ENCODE measurements around the gene PLA2G4F. TPM values are rescaled to one million over a fixed set of nuclear protein-coding genes. Genes with fewer than 3 reads are reported as not detected.
A peak's percentile ranks its signal among the peaks of the same experiment; 100 is the strongest.

The PLA2G4F gene
- polyA plus RNA-seq (2013, experiment 1 of 2; ENCODE audit: insufficient read length): not detected
- polyA plus RNA-seq (2013, experiment 2 of 2; ENCODE audit: insufficient read length): not detected

DNA sequence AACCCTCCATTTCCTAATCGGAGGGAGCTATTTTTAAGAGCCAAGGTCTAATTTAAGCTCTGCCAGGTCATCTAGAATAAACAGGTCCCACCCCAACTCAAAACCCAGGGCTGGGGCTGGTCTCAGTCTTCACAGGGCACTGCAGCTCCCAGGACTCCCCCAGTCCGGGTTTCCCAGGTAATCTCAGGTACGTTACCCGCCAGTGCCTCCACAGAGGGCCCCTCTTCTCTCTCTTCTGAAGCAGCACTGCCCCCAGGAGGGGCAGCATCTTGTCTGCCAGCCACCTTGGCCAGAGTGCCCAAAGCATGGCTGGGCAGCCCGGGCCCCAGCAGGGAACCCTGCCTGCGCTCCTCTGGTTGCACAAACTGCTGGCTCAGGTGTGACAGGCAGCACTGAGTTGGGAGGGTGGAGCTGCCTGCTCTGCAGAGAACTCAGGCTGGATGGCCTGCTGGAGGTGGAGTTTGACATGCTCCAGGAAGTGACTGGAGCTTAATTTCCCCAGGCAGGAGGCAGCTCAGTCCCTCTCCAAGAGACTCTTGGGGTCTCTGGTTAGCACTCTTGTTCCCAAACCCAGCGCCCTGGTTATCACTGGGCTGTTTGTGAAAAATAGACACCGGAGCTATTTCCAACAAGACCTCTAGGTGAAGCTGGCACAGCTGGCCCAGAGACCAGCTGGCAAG is at the start of gene PLA2G4F:
Gene PLA2G4F, minus strand, starts transcription at position 394 of the 680 bp plus-strand sequence. Its CDS starts 87 bp downstream, at position 307.
- no peak for DNase-seq

GRCh38 chr15:42203891-42204290 is 47.5 kb upstream of the PLA2G4F start:
- no peak for DNase-seq

DNA sequence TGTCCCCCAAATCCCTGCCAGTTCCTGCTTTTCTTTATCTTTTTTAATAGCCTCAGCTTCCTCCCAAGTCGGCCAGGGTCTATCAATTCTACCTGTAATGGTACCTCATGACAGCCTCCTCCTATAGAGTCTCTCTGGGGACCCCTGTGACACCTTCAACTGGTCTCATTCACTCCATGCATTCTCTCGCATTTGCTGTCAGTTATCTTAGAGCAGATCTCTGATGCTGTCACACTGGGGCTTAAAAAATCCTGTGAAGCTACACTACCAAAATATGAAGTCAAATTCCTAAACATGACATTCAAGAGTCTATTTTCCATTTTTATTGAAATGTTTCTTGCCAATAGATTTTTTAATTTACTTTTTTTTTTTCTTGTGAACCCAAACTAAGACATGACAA is 46.2 kb upstream of the PLA2G4F start:
- no peak for DNase-seq

- DNase-seq: no peak
Measured at GRCh38 chr15:42201801-42202200, 45.4 kb upstream of the PLA2G4F start.

- no peak for DNase-seq
Measured at GRCh38 chr15:42199126-42199525, 42.7 kb upstream of the PLA2G4F start.

DNA sequence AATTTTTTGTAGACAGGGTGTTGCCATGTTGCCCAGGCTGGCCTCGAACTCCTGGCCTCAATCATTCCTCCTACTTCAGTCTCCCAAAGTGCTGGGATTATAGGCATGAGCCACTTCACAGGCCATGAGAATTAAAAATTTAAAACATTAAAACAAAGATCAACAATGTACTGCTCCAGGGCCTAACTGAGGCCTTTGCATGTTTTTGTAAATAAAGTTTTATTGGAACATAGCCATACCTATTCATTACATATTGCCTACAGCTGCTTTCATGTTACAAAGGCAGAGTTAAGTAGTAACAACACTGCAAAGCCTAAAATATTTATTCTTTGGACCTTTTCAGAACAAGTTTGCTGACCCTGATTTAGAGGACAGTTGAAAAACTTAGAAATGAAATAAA is 42.1 kb upstream of the PLA2G4F start:
- no peak for DNase-seq

DNA sequence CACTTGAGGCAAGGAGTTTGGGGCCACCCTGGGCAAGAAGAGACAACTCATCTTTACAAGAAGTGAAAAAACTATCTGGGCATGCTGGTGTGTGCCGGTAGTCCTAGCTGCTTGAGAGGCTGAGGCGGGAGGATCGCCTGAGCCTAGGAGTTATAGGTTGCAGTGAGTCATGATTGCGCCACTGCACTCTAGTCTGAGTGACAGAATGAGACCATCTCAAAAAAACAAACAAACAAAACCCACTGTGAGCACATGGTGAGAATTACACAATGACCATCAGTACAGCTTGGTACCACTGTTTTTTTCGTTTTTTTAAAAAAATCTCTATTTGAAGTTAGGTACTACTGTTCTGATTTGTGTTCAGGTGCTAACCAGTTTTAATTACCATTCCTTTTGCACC is 38.1 kb upstream of the PLA2G4F start:
- DNase-seq: no peak

DNA sequence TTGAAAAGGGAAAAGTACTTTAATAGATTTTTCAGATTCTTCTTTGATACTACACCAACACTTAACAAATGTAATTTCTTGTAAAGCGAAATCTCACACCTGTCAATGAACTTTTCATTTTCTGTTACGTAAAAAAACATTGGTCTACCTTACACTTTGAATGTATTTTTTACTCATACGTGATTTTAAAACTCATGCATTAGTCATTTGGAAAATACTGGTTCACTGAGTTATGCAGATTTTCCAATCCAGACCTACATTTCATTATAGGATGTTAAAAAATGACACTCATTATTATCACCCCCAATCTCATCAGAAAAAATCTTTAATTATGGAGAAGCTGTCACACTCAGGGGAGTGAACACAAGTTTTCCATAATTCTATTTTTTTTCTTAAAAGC is 36.9 kb upstream of the PLA2G4F start:
- no peak for DNase-seq

GRCh38 chr15:42191610-42192346 is 35.3 kb upstream of the PLA2G4F start:
- no peak for DNase-seq

DNA sequence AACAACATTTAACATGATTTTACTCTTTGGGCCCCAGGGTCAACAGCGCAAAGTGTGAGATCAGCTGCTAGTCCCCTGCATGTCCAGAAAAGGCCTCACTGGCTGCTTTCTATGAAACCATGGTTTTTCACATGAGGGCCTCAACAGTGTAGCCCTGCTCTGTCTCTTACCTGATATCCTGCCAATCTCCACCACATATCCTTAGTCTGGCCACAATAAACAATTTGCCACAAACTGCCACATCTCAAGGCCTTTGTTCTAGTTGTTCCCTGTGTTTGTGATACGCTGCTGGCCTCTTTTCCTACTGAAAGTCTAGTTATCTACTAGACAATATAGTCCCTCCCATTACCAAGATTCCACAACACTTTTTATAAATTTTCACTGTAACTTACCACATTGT is 33.9 kb upstream of the PLA2G4F start:
- DNase-seq: no peak

DNA sequence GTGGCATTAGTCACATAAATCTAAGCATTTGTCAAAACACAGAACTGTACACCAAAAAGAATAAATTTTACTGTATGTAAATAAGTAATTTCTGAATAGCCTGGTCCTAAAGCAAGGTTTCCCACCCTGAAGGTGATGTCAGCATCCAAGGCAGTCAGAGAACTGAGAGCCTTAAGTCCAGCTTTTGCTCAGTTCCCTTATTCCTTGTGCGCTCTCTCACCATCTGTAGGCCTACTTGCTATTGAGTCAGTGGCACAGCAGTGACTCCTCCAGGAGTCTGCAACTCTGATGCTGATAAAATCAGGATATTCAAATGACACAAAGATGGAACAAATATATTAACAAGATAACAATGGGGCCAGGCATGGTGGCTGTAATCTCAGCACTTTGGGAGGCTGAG is 29.4 kb upstream of the PLA2G4F start:
- no peak for DNase-seq

- no peak for DNase-seq
Measured at GRCh38 chr15:42184736-42185135, 28.3 kb upstream of the PLA2G4F start.

- DNase-seq: no peak
Measured at GRCh38 chr15:42184296-42184695, 27.9 kb upstream of the PLA2G4F start.

DNA sequence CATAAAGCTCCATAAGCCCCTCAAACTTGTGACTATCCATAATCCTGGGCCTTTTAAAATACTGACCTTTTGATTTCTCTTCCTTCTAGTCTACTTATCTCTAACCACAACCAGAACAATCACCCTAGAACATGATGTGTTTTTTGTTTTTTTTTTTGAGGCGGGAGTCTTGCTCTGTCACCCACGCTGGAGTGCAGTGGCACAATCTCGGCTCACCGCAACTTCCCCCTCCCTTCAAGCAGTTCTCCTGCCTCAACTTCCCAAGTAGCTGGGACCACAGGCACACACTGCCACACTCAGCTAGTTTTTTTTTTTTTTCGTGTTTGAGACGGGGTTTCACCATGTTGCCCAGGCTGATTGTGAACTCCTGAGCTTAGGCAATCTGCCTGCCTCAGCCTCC is 26.5 kb upstream of the PLA2G4F start:
- no peak for DNase-seq

DNA sequence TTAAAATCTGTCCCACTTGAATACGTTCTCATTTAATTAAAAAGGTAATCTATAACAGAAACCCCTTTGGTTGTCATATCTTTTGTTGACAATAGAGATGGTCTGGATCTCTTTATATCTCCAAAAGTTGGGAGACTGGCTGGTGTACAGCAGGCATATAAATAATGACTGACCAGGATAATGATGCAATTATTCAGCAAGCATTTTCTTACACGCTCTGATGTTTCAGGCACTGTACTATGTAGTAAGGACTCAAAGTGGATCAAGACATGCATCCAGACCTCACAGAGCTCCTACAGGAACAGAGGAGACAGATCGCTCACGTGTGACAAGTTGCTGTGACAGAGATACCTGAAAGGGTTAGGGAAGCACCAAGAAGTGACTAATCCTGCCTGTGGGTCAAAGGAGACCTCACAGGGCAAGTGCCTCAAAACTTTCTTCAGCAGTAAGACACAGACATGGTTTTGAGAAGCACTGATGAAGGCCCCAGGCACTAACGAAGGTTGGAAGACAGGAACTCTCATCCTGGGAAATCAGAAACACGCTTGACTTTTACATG is 26.0 kb upstream of the PLA2G4F start:
- DNase-seq: no peak

DNA sequence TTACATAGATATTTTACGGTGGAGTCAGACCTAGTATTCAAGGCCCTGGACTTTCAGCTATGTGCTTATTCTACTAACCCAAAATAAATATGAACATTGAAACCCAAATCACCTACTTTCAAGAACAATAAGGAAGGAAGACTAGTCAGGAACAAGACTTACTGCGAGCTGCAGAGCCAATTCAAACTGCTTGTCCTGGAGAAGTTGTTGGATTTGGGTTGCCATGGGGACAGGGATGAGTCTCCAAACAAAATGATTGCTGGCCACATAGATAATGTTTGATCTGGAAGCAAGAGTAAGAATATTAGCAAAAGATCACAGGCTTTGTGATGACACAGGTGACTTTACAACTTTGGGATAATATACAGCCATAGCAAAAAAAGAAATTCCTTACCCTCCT is 21.6 kb upstream of the PLA2G4F start:
- DNase-seq: no peak

GRCh38 chr15:42175671-42176070 is 19.2 kb upstream of the PLA2G4F start:
- DNase-seq: no peak

- DNase-seq: no peak
Measured at GRCh38 chr15:42172475-42172874, 16.0 kb upstream of the PLA2G4F start.

GRCh38 chr15:42171795-42172194 is 15.4 kb upstream of the PLA2G4F start:
- no peak for DNase-seq

DNA sequence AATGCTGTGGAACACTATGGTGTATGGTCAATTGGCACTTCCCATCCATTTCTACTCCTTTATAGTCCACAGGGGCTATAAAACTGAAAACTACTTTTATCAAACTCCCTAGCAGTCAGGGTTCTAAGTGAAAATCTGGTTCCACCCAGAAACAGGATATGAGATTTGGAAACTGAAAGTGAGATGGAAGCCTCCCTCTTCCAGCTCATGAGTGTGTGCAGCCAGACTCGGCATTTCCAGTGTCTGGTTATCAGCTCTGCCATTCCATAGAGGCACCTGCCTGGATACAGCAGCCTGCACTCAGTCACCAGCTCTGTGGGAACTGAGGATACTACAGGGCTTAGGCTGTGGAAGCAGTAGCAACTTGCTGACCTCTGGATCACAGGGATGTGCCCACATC is 14.7 kb upstream of the PLA2G4F start:
- DNase-seq: no peak

GRCh38 chr15:42166225-42166940 is 9.9 kb upstream of the PLA2G4F start:
- no peak for DNase-seq

DNA sequence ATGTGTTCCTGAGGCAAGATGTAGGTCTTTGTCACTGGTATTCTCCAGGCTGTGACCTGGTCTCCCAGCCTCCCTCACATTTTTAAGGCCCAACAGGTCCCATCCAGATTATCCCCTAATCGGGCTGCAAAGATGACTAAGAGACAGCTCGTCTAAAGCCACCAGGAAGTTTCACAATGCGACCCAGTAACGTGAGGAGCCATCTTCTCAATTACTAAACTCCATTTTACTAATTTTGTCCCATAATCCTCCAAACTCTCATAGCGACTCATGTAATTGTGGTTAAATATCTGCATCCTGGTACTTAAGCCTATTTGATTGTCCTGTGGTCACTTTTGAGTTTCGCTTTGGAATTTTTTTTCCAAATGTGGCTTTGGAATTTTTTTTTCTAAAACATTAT is 8.7 kb upstream of the PLA2G4F start:
- DNase-seq: peak; percentile 21

DNA sequence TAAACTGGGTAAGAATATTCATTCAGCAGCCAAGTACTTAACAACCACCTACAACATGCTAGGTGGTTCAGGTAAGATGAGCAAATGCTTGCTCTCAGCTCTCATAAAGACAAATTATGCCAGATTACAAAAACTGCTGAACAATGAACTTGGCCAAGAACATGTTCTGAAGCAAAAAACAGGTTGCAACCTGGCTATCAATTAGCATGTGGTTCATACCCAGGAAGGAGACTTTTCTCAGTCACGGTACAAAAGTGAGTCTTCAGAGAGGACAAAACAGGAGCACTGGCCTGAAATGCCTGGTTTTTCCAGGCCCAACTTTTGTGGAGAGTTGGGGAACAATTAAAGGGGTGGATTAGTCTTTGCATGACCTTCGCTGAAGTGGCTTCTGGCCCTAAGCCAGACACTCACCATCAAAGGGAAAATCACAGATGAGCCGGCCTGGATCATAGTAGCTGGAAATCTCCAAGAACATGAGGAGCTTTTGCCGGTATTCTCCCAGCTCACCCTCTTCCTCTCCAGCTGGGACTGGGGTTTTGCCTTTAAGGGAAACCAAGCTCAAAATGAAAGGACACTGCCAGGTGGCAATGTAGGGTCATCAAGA is 7.6 kb upstream of the PLA2G4F start:
- no peak for DNase-seq

All from fibroblast of skin of abdomen (primary cell).